Endothelial cell of umbilical vein (primary cell): ENCODE results near the gene LMF2. TPM values are rescaled to one million over a fixed set of nuclear protein-coding genes. Genes with fewer than 3 reads are reported as not detected.

Source experiments
- BruUV-seq: library from RNA; stranded (reverse); fragments of 400-500 nt; replicated peaks from 2 replicates; lab custom pipeline; 2021; lab: Mats Ljungman, UMichigan
- CTCF ChIA-PET: fragments of 300-600, 350-600 bp; sonication (Branson Sonifier 250); formaldehyde crosslinking; loops from one replicate; lab custom pipeline; 2021; ENCODE audit warnings: antibody characterized with exemption, inconsistent platforms; lab: Charles Lee
- POLR2A ChIA-PET: fragments of 300-600, 350-600 bp; sonication (Branson Sonifier 250); formaldehyde crosslinking; loops from one replicate; lab custom pipeline; 2021; ENCODE audit warnings: antibody characterized with exemption, inconsistent platforms; lab: Charles Lee
- DNase-seq: peaks from one replicate; pipeline ENCODE4 v3.0.0-alpha.2; 2011; ENCODE audit warnings: low read depth, low spot score
- FAIRE-seq: peaks from 2 replicates; lab custom pipeline; 2011; peaks lifted over from hg19 to GRCh38; lab: Jason Lieb, UNC
- H2AFZ ChIP-seq: 2 replicates; pipeline ENCODE4 v1.6.0; 2012; ENCODE audit warnings: low read depth, low read length, control low read depth, inconsistent platforms
- H3K27ac ChIP-seq: 2 replicates; pipeline ENCODE4 v1.5.1; 2011; ENCODE audit warnings: low read depth, mild to moderate bottlenecking, control low read depth, low read length, moderate library complexity; ENCODE audit not compliant: insufficient read depth
- H3K27me3 ChIP-seq, 2 experiments: 2 replicates each; pipeline versions ENCODE4 v1.6.0 to v1.6.1; 2011; ENCODE audit warnings: low read length in 2 of 2, mixed read lengths in 1 of 2; ENCODE audit not compliant: control insufficient read depth in 2 of 2, insufficient read depth in 2 of 2
- H3K36me3 ChIP-seq, 2 experiments: 2 replicates in 1 of 2; 3 replicates in 1 of 2; pipeline ENCODE4 v1.5.1; 2011; ENCODE audit warnings: low read length in 2 of 2, mild to moderate bottlenecking in 1 of 2, moderate library complexity in 1 of 2; ENCODE audit not compliant: control insufficient read depth in 2 of 2, insufficient read depth in 2 of 2; ENCODE audit errors: extremely low read depth in 1 of 2
- H3K4me1 ChIP-seq: 3 replicates; pipeline ENCODE4 v1.5.1; 2011; ENCODE audit warnings: mild to moderate bottlenecking, low read length; ENCODE audit not compliant: control insufficient read depth, insufficient read depth; ENCODE audit errors: extremely low read depth
- H3K4me2 ChIP-seq: 2 replicates; pipeline ENCODE4 v1.6.1; 2011; ENCODE audit warnings: low read length, control low read depth, mixed read lengths; ENCODE audit not compliant: insufficient read depth
- H3K4me3 ChIP-seq, 3 experiments: fragments of 200-600 bp in 1 of 3; sonication (generic), shearing (Covaris generic) in 1 of 3; replicated peaks in 1 of 3; 2 replicates each; pipeline ENCODE4 v1.5.1; 2011 to 2016; ENCODE audit warnings: control low read depth in 3 of 3, low read length in 3 of 3, mild to moderate bottlenecking in 2 of 3, inconsistent platforms in 1 of 3, low read depth in 1 of 3, moderate library complexity in 1 of 3; ENCODE audit not compliant: insufficient read depth in 1 of 3
- H3K79me2 ChIP-seq: 2 replicates; pipeline ENCODE4 v1.6.0; 2012; ENCODE audit warnings: low read length, inconsistent platforms; ENCODE audit not compliant: control insufficient read depth, insufficient read depth
- H3K9ac ChIP-seq: replicated peaks from 2 replicates; pipeline ENCODE3; 2011; ENCODE audit warnings: low read length, control low read depth; ENCODE audit not compliant: insufficient read depth; ENCODE audit errors: extremely low read depth
- H3K9me1 ChIP-seq: replicated peaks from 3 replicates; pipeline ENCODE4 v1.6.0; 2011; ENCODE audit warnings: mild to moderate bottlenecking, low read length; ENCODE audit not compliant: control insufficient read depth, insufficient read depth; ENCODE audit errors: extremely low read depth
- H3K9me3 ChIP-seq: replicated peaks from 2 replicates; pipeline ENCODE4 v1.5.1; 2012; ENCODE audit warnings: low read length, inconsistent platforms; ENCODE audit not compliant: control insufficient read depth, insufficient read depth
- H4K20me1 ChIP-seq: replicated peaks from 2 replicates; pipeline ENCODE3; 2011; ENCODE audit warnings: mild to moderate bottlenecking, low read length; ENCODE audit not compliant: control insufficient read depth, insufficient read depth; ENCODE audit errors: extremely low read depth
- CTCF ChIP-seq, 2 donors: IDR thresholded peaks; 1 replicate in 1 of 2; 2 replicates in 1 of 2; pipeline ENCODE4 v1.5.1; 2011; ENCODE audit warnings: low read length in 2 of 2, mild to moderate bottlenecking in 2 of 2, moderate library complexity in 2 of 2, control low read depth in 1 of 2, inconsistent platforms in 1 of 2, low read depth in 1 of 2; ENCODE audit not compliant: insufficient read depth in 1 of 2; ENCODE audit errors: extremely low read depth in 1 of 2
- EZH2 ChIP-seq: IDR thresholded peaks from 2 replicates; pipeline ENCODE4 v1.6.1; 2012; ENCODE audit warnings: borderline replicate concordance, low read depth, mild to moderate bottlenecking, moderate library complexity, low read length, inconsistent platforms; ENCODE audit not compliant: severe bottlenecking
- FOS ChIP-seq: IDR thresholded peaks from 2 replicates; pipeline ENCODE4 v1.6.1; 2011; ENCODE audit warnings: mild to moderate bottlenecking, low read length, moderate library complexity, borderline replicate concordance; ENCODE audit not compliant: insufficient read depth
- GATA2 ChIP-seq: IDR thresholded peaks from 2 replicates; pipeline ENCODE4 v1.7.0; 2011; ENCODE audit warnings: low read depth, mild to moderate bottlenecking, moderate library complexity, mixed read lengths, low read length; ENCODE audit not compliant: insufficient read length, insufficient read depth
- JUN ChIP-seq: IDR thresholded peaks from 2 replicates; pipeline ENCODE4 v1.6.1; 2011; ENCODE audit warnings: borderline replicate concordance, low read depth; ENCODE audit not compliant: insufficient read length, insufficient read depth
- MAX ChIP-seq: IDR thresholded peaks from 2 replicates; pipeline ENCODE4 v1.6.1; 2011; ENCODE audit not compliant: insufficient read depth, insufficient read length
- MYC ChIP-seq: IDR thresholded peaks from one replicate; pipeline ENCODE4 v1.6.1; 2011; ENCODE audit warnings: mild to moderate bottlenecking, low read depth, low read length
- POLR2A ChIP-seq: IDR thresholded peaks from 2 replicates; pipeline ENCODE4 v1.6.1; 2012; ENCODE audit warnings: low read depth, mild to moderate bottlenecking, control low read depth, low read length
- POLR2AphosphoS5 ChIP-seq: IDR thresholded peaks from 2 replicates; pipeline ENCODE4 v1.6.1; 2012; ENCODE audit warnings: low read depth, mild to moderate bottlenecking, control low read depth, low read length, moderate library complexity; ENCODE audit not compliant: insufficient read depth
- dilution Hi-C: fragments of 300-500 bp; cut with MboI; formaldehyde crosslinking; loops from one replicate; pipeline ENCODE4 v1.15.0; 2019; ENCODE audit warnings: low sequenced_read_pairs; ENCODE audit not compliant: extremely low pct_ligation_motif_present
- intact Hi-C: fragments of 100-400 bp; cut with micrococcal nuclease; formaldehyde crosslinking; loops from one replicate; pipeline ENCODE4 v1.10.0; 2022
- polyA plus RNA-seq, 4 experiments: library from polyadenylated mRNA; depleted of rRNA in 3 of 4; stranded (reverse) in 3 of 4; unstranded in 1 of 4; fragments of >200 nt; gene quantifications; 2 replicates each; pipeline versions ENCODE4 v1.2.1 to v1.2.3, GENCODE V29; 2011 to 2012; ENCODE audit warnings: missing spikeins in 1 of 4
- total RNA-seq: library from RNA; stranded (reverse); gene quantifications from 2 replicates; pipeline ENCODE4 v1.2.3, GENCODE V29; 2021

Gene LMF2
- total and polyA plus RNA-seq, 2 donors (not counting 3 experiments of a cell fraction or from before 2014, with no cell fraction given) = 89.7 to 112 TPM

- Histone ChIP-seq H3K4me3 (no peak overlapping the region), H3K4me2 (no peak overlapping the region), H3K36me3 (peaks cover 0 to 44% of the 10 kb centered on the region in 2 experiments), H3K79me2 (peaks cover 52% of the 10 kb centered on the region), H3K4me1 (peaks cover 8% of the 10 kb centered on the region), H3K27me3 (no peaks in the 10 kb centered on the region), H3K27ac (no peak overlapping the region), H3K9me3 (no peaks in the 10 kb centered on the region), H3K9ac (no peak overlapping the region), H4K20me1 (peaks cover 3% of the 10 kb centered on the region), H3K9me1 (no peaks in the 10 kb centered on the region), H2AFZ (no peak overlapping the region)
- POLR2A ChIA-PET = no interaction called here
- DNase-seq = no peak
- intact Hi-C loops (no loop called here), dilution Hi-C loops (no loop called here)
- no TSS peak for BruUV-seq
- CTCF ChIA-PET = interaction anchor here (1.5 kb wide), 1 partner anchor 58 kb away, joined by 6 read pairs; the partner anchor contains the start of gene SCO2
- FAIRE-seq = no peak
- TF ChIP-seq MAX (no peak), FOS (no peak), JUN (no peak), CTCF (IDR thresholded peaks at IDR 0.05; ENCODE audit: extremely low read depth in 1 of 2, insufficient read depth in 1 of 2, low read depth in 1 of 2, low read length in 2 of 2) (no peak), POLR2AphosphoS5 (no peak), EZH2 (no peak), POLR2A (no peak), MYC (no peak), GATA2 (no peak)
Observed at GRCh38 chr22:50467773-50468440, 39.6 kb downstream of the LMF2 start.
